Upper lobe of left lung (tissue), 4 donors: ENCODE data around the gene TAGLN3.

Experiments used
- POLR2A ChIP-seq, 4 donors: fragments of 450-650 bp; IDR thresholded peaks; one replicate each; pipeline ENCODE4 v1.5.1; 2016 to 2017; ENCODE audit warnings: antibody characterized with exemption in 4 of 4, mild to moderate bottlenecking in 2 of 4
- POLR2AphosphoS5 ChIP-seq, 2 donors: sonication (generic); formaldehyde crosslinking; IDR thresholded peaks; one replicate each; pipeline ENCODE4 v1.5.1; 2017; ENCODE audit warnings: antibody characterized with exemption in 2 of 2

- TF ChIP-seq POLR2A (IDR thresholded peaks at IDR 0.05) (no peak), POLR2AphosphoS5 (IDR thresholded peaks at IDR 0.05) (no peak)
Measured at GRCh38 chr3:112042842-112043280, 44.1 kb downstream of the TAGLN3 start.
